Measurements from ENCODE around the gene RPP30.

Gene RPP30

GRCh38 chr10:90871766-90872647 is at the start of gene RPP30:
Gene RPP30 (plus strand): TSS chr10:90871974. CDS start chr10:90871987, 13 bp downstream.
- DNase-seq: peak; percentile 86
- in situ Hi-C loops (cut with HindIII; ENCODE audit: low pct_ligation_motif_present, low pct_unique_long_range_greater_than_20kb, low sequenced_read_pairs): no loop called here

GRCh38 chr10:90822508-90822907 is 49.3 kb upstream of the RPP30 start:
- in situ Hi-C loops (cut with HindIII; ENCODE audit: low pct_ligation_motif_present, low pct_unique_long_range_greater_than_20kb, low sequenced_read_pairs): no loop called here
- DNase-seq: no peak

DNA sequence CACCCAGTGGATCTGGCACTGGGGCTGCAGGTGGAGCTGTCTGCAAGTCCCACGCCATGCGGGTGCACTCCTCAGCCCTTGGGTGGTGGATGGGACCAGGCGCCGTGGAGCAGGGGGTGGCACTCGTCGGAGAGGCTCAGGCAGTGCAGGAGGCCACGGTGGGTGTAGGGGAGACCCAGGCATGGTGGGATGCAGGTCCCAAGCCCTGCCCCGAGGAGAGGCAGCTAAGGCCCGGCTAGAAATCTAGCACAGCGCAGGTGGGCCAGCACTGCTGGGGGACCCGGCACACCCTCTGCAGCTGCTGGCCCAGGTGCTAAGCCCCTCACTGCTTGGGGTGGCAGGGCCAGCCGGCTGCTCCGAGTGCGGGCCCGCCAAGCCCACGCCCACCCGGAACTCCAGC is 39.7 kb upstream of the RPP30 start:
- in situ Hi-C loops (cut with HindIII; ENCODE audit: low pct_ligation_motif_present, low pct_unique_long_range_greater_than_20kb, low sequenced_read_pairs): no loop called here
- DNase-seq: no peak

GRCh38 chr10:90834326-90834725 is 37.4 kb upstream of the RPP30 start:
- no peak for DNase-seq
- in situ Hi-C loops (cut with HindIII; ENCODE audit: low pct_ligation_motif_present, low pct_unique_long_range_greater_than_20kb, low sequenced_read_pairs): no loop called here

GRCh38 chr10:90837486-90837885 is 34.3 kb upstream of the RPP30 start:
- in situ Hi-C loops (cut with HindIII; ENCODE audit: low pct_ligation_motif_present, low pct_unique_long_range_greater_than_20kb, low sequenced_read_pairs): no loop called here
- DNase-seq: no peak

- in situ Hi-C loops (cut with HindIII; ENCODE audit: low pct_ligation_motif_present, low pct_unique_long_range_greater_than_20kb, low sequenced_read_pairs): no loop called here
- no peak for DNase-seq
Measured at GRCh38 chr10:90842725-90843124, 29.0 kb upstream of the RPP30 start.

DNA sequence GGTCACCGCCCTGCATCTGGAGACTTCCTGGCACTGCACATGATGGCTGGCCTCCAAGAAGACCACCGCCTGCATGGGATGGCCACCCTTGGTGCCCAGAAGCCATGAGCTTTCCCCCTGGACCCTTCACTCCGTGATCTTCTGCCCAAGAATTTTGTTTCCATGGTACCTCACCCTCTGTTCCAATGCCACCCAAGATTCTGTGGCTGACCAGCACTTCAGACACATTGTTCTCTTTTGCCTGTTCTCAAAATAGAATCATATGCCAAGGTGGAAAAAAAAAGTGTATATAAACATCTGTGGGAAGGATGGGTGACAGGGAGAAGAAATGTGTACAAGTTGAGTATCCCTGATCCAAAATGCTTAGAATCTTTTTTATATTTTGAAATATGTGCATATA is 26.0 kb upstream of the RPP30 start:
- in situ Hi-C loops (cut with HindIII; ENCODE audit: low pct_ligation_motif_present, low pct_unique_long_range_greater_than_20kb, low sequenced_read_pairs): no loop called here

GRCh38 chr10:90846746-90847145 is 25.0 kb upstream of the RPP30 start:
- DNase-seq: no peak
- in situ Hi-C loops (cut with HindIII; ENCODE audit: low pct_ligation_motif_present, low pct_unique_long_range_greater_than_20kb, low sequenced_read_pairs): no loop called here

More for the DNA sequence above, 26.0 kb upstream of the RPP30 start:
- no peak for DNase-seq

DNA sequence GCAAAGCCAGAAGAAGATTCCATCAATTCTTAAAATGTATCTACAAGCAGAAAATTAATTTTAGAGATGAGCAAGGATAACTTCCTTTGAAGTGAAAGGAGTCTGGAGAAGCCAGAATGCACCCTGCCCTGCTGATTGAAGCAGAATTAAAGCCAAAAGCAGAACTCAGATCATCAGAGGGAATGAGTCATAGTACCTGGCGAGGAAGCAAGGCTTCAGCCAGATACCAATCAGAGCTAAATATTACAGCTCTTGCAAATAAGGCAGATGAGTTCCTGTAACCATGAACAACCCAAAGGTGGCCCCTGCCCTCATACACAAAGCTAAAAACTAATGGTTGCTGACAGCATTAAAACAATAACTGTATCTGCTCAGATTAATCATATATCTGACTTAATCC is 24.3 kb upstream of the RPP30 start:
- DNase-seq: no peak
- in situ Hi-C loops (cut with HindIII; ENCODE audit: low pct_ligation_motif_present, low pct_unique_long_range_greater_than_20kb, low sequenced_read_pairs): no loop called here

GRCh38 chr10:90849956-90850749 is 21.6 kb upstream of the RPP30 start:
- no peak for DNase-seq
- in situ Hi-C loops (cut with HindIII; ENCODE audit: low pct_ligation_motif_present, low pct_unique_long_range_greater_than_20kb, low sequenced_read_pairs): no loop called here

DNA sequence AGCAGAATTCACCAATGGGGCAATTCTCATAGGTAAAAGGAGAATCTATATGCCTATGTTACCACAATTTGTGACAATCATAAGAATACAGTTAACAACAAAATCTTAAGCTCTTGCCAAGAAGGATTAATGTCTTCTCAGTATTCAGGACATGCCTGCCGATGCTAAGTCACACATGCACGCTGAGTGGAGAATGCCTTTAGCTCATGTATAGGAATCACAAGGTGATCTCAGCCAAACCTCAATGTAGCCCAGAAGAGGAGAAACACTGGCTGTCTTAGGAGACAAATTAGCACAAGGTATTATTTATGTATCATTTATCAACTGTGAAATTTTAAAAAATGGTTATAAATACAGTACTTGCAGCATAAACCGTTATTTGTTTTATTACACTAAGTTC is 16.6 kb upstream of the RPP30 start:
- in situ Hi-C loops (cut with HindIII; ENCODE audit: low pct_ligation_motif_present, low pct_unique_long_range_greater_than_20kb, low sequenced_read_pairs): no loop called here

DNA sequence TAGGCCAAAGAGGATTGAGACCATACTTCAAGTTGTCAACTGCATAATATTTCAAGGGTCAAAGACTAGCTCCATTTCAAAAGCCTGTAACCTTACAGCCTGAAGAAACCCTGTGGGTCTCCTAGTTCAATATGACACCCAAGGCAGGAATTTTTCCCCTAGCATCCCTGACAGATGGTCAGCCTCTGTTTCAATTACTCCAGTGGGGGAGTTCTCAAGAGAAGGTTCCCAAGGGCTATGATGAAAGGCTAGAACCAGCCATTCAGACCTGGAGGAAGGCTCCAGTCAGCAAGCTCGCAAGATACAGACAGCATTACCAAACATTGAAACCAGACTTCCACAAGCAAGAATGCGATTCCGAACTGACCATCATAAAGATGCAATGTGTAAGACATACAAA is 15.5 kb upstream of the RPP30 start:
- no peak for DNase-seq
- in situ Hi-C loops (cut with HindIII; ENCODE audit: low pct_ligation_motif_present, low pct_unique_long_range_greater_than_20kb, low sequenced_read_pairs): no loop called here

More for the DNA sequence above, 16.6 kb upstream of the RPP30 start:
- DNase-seq: no peak

- DNase-seq: no peak
- in situ Hi-C loops (cut with HindIII; ENCODE audit: low pct_ligation_motif_present, low pct_unique_long_range_greater_than_20kb, low sequenced_read_pairs): no loop called here
Measured at GRCh38 chr10:90856964-90857634, 14.7 kb upstream of the RPP30 start.

- in situ Hi-C loops (cut with HindIII; ENCODE audit: low pct_ligation_motif_present, low pct_unique_long_range_greater_than_20kb, low sequenced_read_pairs): no loop called here
Measured at GRCh38 chr10:90857635-90858460, 13.9 kb upstream of the RPP30 start, which contains the start of gene HTR7. Gene HTR7 (minus strand): TSS chr10:90858039. CDS start chr10:90857671, 368 bp downstream.

GRCh38 chr10:90858461-90858968 is 13.3 kb upstream of the RPP30 start:
- DNase-seq: no peak

More at GRCh38 chr10:90857635-90858460, 13.9 kb upstream of the RPP30 start, which contains the start of gene HTR7:
- DNase-seq: peak; percentile 46

GRCh38 chr10:90859321-90859751 is 12.4 kb upstream of the RPP30 start:
- in situ Hi-C loops (cut with HindIII; ENCODE audit: low pct_ligation_motif_present, low pct_unique_long_range_greater_than_20kb, low sequenced_read_pairs): no loop called here

More at GRCh38 chr10:90858461-90858968, 13.3 kb upstream of the RPP30 start:
- in situ Hi-C loops (cut with HindIII; ENCODE audit: low pct_ligation_motif_present, low pct_unique_long_range_greater_than_20kb, low sequenced_read_pairs): no loop called here

DNA sequence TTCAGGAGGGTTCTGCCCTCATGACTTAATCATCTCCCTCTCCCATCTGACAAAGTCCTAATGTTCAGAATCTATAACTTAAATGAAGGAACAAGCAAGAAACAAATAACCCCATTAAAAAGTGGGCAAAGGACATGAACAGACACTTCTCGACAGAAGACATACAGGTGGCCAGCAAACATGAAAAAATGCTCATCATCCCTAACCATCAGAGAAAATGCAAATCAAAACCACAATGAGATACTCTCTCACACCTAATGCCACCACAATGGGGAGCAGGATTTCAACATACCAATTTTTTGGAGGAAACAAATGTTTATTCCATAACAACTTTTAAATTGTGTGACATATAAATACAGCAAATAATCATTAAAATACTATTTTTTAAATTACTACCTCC is 11.0 kb upstream of the RPP30 start:
- in situ Hi-C loops (cut with HindIII; ENCODE audit: low pct_ligation_motif_present, low pct_unique_long_range_greater_than_20kb, low sequenced_read_pairs): no loop called here
- no peak for DNase-seq

More at GRCh38 chr10:90859321-90859751, 12.4 kb upstream of the RPP30 start:
- DNase-seq: no peak
